Measurements from ENCODE around the gene TENM3. TPM values are rescaled to one million over a fixed set of nuclear protein-coding genes. Genes with fewer than 3 reads are reported as not detected.

TENM3 gene
- total and polyA plus RNA-seq, 4 donors: 0.05 to 5.5 (median 1.1) TPM; not detected in 1

DNA sequence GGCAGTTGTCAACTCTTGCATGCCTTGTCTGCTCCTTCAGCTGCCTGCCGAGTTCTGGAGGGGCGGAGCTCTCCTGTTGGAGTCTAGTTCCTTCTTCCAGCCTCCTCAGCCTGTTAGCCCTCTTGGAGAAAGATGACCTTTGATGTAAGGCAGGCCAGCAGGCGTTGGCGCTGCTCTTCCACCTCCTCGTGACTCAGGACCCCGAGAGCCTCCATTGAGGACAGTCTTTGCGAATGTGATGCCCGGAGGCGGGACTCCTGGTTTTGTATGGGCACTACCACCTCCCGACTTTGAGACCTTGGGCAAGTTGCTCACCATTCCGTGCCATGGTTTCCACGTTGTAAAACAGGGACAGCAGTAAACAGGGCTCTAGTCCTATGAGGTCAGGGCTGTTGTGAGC, 108.3 kb downstream of the TENM3 start:
- no peaks in the 10 kb centered on the region for H3K4me1 ChIP-seq (ENCODE audit: control insufficient read depth in 1 of 2, insufficient read depth in 2 of 2, low read length in 2 of 2)
- H3K4me3 ChIP-seq (ENCODE audit: low read length in 2 of 2): no peak overlapping the region
- H3K9me3 ChIP-seq (ENCODE audit: control insufficient read depth, low read length): no peaks in the 10 kb centered on the region
- no peak for DNase-seq
- H3K27ac ChIP-seq (ENCODE audit: low read depth in 1 of 2, low read length in 2 of 2): no peak overlapping the region
- intact Hi-C loops (cut with DNase I): no loop called here
- H3K27me3 ChIP-seq (ENCODE audit: control insufficient read depth in 1 of 2, insufficient read depth in 2 of 2, low read length in 1 of 2): peaks cover 0 to 4% of the 10 kb centered on the region in 2 donors
- 85 to 88% methylated on average over 12 of the region's 12 CpGs for WGBS, 2 donors
- ATAC-seq (ENCODE audit: low FRiP score): no peak
- H3K36me3 ChIP-seq (ENCODE audit: control insufficient read depth in 1 of 2, insufficient read depth in 2 of 2, low read length in 1 of 2): no peaks in the 10 kb centered on the region

DNA sequence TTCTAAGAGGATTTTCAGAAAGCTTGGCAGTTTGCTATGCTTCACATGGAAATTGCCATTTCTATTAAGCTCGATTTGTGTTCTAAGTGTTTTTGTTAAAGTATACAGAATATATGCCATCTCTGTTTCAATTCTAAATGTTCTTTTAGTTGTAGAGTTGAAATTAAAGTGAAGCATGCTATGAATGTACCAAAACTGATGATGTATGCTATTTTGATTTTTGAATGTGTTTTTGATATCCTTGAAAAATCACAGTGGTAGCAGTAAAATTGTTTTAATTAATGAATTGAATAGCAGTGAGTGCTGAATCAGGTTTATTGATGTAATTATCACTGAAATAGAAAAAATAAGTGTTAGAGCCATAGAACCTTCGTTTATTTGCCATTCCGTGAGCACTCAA, 110.9 kb downstream of the TENM3 start:
- Histone ChIP-seq H3K4me3 (ENCODE audit: low read length in 2 of 2) (no peak overlapping the region), H3K27ac (ENCODE audit: low read depth in 1 of 2, low read length in 2 of 2) (no peak overlapping the region), H3K9me3 (ENCODE audit: control insufficient read depth, low read length) (no peaks in the 10 kb centered on the region), H3K27me3 (ENCODE audit: control insufficient read depth in 1 of 2, insufficient read depth in 2 of 2, low read length in 1 of 2) (peaks cover 0 to 4% of the 10 kb centered on the region in 2 donors), H3K4me1 (ENCODE audit: control insufficient read depth in 1 of 2, insufficient read depth in 2 of 2, low read length in 2 of 2) (no peaks in the 10 kb centered on the region), H3K36me3 (ENCODE audit: control insufficient read depth in 1 of 2, insufficient read depth in 2 of 2, low read length in 1 of 2) (no peaks in the 10 kb centered on the region)
- 81 to 82% methylated on average over 3 of the region's 3 CpGs for WGBS, 2 donors
- DNase-seq: no peak
- intact Hi-C loops (cut with DNase I): no loop called here
- ATAC-seq (ENCODE audit: low FRiP score): no peak

DNA sequence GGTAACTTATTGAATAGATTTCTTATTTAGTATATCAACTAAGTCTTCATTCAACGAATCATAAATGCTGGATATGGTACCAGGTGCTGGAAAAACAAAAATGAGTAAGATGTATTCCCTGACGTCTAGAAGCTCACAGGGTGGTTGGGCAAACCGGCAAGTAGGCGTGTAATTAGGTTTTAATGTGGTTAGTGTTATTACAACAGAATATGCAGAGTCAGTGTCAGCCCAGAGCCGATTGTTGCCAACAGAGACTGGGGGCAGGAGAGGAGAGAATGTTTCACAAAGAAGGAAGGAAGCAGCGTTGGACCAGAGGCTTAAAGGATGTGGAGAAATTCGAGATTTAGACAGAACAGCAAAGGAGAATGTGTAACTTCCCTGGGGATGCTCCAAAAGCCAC, 111.7 kb downstream of the TENM3 start:
- no peak for ATAC-seq (ENCODE audit: low FRiP score)
- intact Hi-C loops (cut with DNase I): no loop called here
- WGBS, 2 donors: 29 to 34% methylated on average over 7 of the region's 7 CpGs

DNA sequence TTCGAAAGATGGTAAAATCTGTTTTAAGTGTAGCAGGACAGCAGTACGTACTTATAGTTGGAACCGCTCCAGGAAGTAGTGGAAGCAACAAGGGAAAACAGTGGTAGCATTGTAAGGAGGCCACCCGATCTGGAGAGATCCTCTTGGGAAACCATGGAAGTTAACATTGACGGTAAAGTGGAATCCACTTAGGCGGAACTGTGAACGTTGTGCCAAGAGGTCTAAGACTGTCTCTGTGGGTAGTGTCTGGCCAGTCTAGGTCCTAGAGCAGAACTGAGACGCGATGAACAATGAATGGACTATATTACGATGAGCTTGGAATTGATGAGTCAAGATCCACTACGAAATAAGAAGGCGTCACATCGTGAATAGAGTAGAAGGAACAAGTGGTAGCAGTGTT, 124.0 kb downstream of the TENM3 start:
- Histone ChIP-seq H3K4me1 (ENCODE audit: control insufficient read depth in 1 of 2, insufficient read depth in 2 of 2, low read length in 2 of 2) (no peaks in the 10 kb centered on the region), H3K27ac (ENCODE audit: low read depth in 1 of 2, low read length in 2 of 2) (no peak overlapping the region), H3K36me3 (ENCODE audit: control insufficient read depth in 1 of 2, insufficient read depth in 2 of 2, low read length in 1 of 2) (no peaks in the 10 kb centered on the region), H3K4me3 (ENCODE audit: low read length in 2 of 2) (no peak overlapping the region), H3K9me3 (ENCODE audit: control insufficient read depth, low read length) (no peaks in the 10 kb centered on the region), H3K27me3 (ENCODE audit: control insufficient read depth in 1 of 2, insufficient read depth in 2 of 2, low read length in 1 of 2) (no peaks in the 10 kb centered on the region)
- WGBS, 2 donors: 75 to 79% methylated on average over 13 of the region's 13 CpGs
- intact Hi-C loops (cut with DNase I): no loop called here
- ATAC-seq (ENCODE audit: low FRiP score) (no peak), DNase-seq (no peak)

More for the DNA sequence above, 111.7 kb downstream of the TENM3 start:
- Histone ChIP-seq H3K4me3 (ENCODE audit: low read length in 2 of 2) (no peak overlapping the region), H3K4me1 (ENCODE audit: control insufficient read depth in 1 of 2, insufficient read depth in 2 of 2, low read length in 2 of 2) (no peaks in the 10 kb centered on the region), H3K9me3 (ENCODE audit: control insufficient read depth, low read length) (no peaks in the 10 kb centered on the region), H3K27me3 (ENCODE audit: control insufficient read depth in 1 of 2, insufficient read depth in 2 of 2, low read length in 1 of 2) (peaks cover 0 to 4% of the 10 kb centered on the region in 2 donors), H3K27ac (ENCODE audit: low read depth in 1 of 2, low read length in 2 of 2) (no peak overlapping the region), H3K36me3 (ENCODE audit: control insufficient read depth in 1 of 2, insufficient read depth in 2 of 2, low read length in 1 of 2) (no peaks in the 10 kb centered on the region)
- no peak for DNase-seq

DNA sequence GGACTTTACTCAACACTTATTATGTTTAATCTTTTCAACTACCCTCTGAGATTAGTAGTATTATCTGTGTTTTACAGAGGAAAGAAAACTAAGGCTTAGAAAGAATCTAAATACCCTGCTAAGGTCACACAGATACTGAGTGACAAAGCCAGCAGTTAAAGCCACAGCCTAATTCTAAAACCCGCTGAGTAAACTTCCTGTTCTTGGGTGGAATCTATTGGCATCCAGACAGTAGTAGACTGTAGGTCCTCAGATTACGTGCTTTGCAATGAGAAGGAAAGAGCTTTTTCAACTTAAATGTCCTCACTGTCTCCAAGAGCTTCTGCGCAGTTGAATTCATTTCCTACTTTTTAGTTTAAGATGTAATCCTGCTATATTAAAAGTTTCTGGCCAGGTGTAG, 126.0 kb downstream of the TENM3 start:
- Histone ChIP-seq H3K36me3 (ENCODE audit: control insufficient read depth in 1 of 2, insufficient read depth in 2 of 2, low read length in 1 of 2) (no peaks in the 10 kb centered on the region), H3K27me3 (ENCODE audit: control insufficient read depth in 1 of 2, insufficient read depth in 2 of 2, low read length in 1 of 2) (no peaks in the 10 kb centered on the region), H3K9me3 (ENCODE audit: control insufficient read depth, low read length) (no peaks in the 10 kb centered on the region), H3K27ac (ENCODE audit: low read depth in 1 of 2, low read length in 2 of 2) (no peak overlapping the region), H3K4me3 (ENCODE audit: low read length in 2 of 2) (no peak overlapping the region), H3K4me1 (ENCODE audit: control insufficient read depth in 1 of 2, insufficient read depth in 2 of 2, low read length in 2 of 2) (no peaks in the 10 kb centered on the region)
- no peak for DNase-seq
- ATAC-seq (ENCODE audit: low FRiP score): no peak
- WGBS, 2 donors: 54% methylated on average over 3 of the region's 3 CpGs
- intact Hi-C loops (cut with DNase I): no loop called here

DNA sequence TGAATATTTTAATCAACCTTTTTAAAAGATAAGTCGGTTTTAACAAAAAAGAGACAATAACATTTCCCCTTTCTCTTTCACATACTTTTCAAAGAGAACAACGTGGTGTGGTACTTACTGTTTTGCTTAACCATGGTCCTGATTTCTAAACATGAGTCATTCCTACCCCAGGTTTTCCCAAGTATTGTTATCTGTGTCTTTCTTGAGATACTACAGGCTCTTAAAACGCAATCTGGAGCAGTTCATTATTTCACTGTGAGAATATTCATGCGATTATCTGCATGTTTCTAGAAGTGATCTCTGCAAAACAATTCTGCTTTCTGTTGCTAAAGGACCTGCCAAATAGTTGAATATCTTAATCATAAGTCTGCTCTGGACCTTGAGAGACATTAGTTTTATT, 127.3 kb downstream of the TENM3 start:
- Histone ChIP-seq H3K27ac (ENCODE audit: low read depth in 1 of 2, low read length in 2 of 2) (no peak overlapping the region), H3K4me1 (ENCODE audit: control insufficient read depth in 1 of 2, insufficient read depth in 2 of 2, low read length in 2 of 2) (no peaks in the 10 kb centered on the region), H3K4me3 (ENCODE audit: low read length in 2 of 2) (no peak overlapping the region), H3K27me3 (ENCODE audit: control insufficient read depth in 1 of 2, insufficient read depth in 2 of 2, low read length in 1 of 2) (no peaks in the 10 kb centered on the region), H3K9me3 (ENCODE audit: control insufficient read depth, low read length) (no peaks in the 10 kb centered on the region), H3K36me3 (ENCODE audit: control insufficient read depth in 1 of 2, insufficient read depth in 2 of 2, low read length in 1 of 2) (no peaks in the 10 kb centered on the region)
- ATAC-seq (ENCODE audit: low FRiP score) (no peak), DNase-seq (no peak)
- 45 to 54% methylated on average over 4 of the region's 4 CpGs for WGBS, 2 donors
- intact Hi-C loops (cut with DNase I): no loop called here

DNA sequence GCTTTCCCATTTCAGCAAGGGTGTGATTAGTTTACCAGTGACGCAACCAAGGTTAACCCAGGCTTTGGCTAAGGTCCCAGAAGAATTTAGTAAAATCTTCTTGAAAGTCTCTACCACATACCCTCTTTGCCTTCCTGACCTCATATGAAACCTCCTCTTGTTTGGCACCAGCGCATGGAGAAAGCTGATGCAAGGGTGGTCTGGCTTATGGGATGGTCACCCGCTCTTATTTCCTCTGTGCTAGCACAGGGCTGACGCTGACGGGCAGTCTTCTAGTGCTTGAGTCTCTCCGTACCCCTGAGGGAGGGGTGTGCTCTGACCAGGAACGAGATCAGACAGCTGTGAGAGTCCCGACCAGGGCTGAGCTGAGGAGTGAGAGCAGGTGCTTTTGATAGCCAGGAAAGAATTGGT, 137.6 kb downstream of the TENM3 start:
- H3K4me3 ChIP-seq (ENCODE audit: low read length in 2 of 2): no peak overlapping the region
- H3K27me3 ChIP-seq (ENCODE audit: control insufficient read depth in 1 of 2, insufficient read depth in 2 of 2, low read length in 1 of 2): no peaks in the 10 kb centered on the region
- intact Hi-C loops (cut with DNase I): no loop called here
- DNase-seq (no peak), ATAC-seq (ENCODE audit: low FRiP score) (no peak)
- no peaks in the 10 kb centered on the region for H3K36me3 ChIP-seq (ENCODE audit: control insufficient read depth in 1 of 2, insufficient read depth in 2 of 2, low read length in 1 of 2)
- no peak overlapping the region for H3K27ac ChIP-seq (ENCODE audit: low read depth in 1 of 2, low read length in 2 of 2)
- 78 to 87% methylated on average over 8 of the region's 8 CpGs for WGBS, 2 donors
- H3K9me3 ChIP-seq (ENCODE audit: control insufficient read depth, low read length): no peaks in the 10 kb centered on the region
- no peaks in the 10 kb centered on the region for H3K4me1 ChIP-seq (ENCODE audit: control insufficient read depth in 1 of 2, insufficient read depth in 2 of 2, low read length in 2 of 2)

DNA sequence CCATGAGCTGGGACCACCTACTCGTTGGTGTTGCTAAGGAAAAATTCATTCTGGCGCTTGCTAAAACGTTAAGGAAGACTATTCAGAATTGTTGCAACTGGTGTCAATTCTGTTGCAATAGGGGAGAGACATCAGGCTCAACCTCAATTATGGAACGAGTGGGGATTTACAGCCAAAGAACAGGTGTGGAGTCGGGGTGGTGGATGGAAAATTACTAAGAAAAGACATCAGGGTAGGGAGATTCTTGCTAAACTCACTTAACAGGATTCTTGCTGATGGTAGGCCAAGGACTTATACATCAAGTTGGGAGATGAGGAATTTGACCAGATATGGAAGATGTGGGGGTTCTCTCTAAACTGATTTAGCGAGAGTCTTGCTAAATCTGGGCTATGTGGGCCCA, 139.7 kb downstream of the TENM3 start:
- Histone ChIP-seq H3K9me3 (ENCODE audit: control insufficient read depth, low read length) (no peaks in the 10 kb centered on the region), H3K27ac (ENCODE audit: low read depth in 1 of 2, low read length in 2 of 2) (no peak overlapping the region), H3K4me3 (ENCODE audit: low read length in 2 of 2) (no peak overlapping the region), H3K27me3 (ENCODE audit: control insufficient read depth in 1 of 2, insufficient read depth in 2 of 2, low read length in 1 of 2) (no peaks in the 10 kb centered on the region), H3K36me3 (ENCODE audit: control insufficient read depth in 1 of 2, insufficient read depth in 2 of 2, low read length in 1 of 2) (no peaks in the 10 kb centered on the region), H3K4me1 (ENCODE audit: control insufficient read depth in 1 of 2, insufficient read depth in 2 of 2, low read length in 2 of 2) (no peaks in the 10 kb centered on the region)
- intact Hi-C loops (cut with DNase I): no loop called here
- WGBS, 2 donors: 79% methylated on average over 6 of the region's 6 CpGs
- ATAC-seq (ENCODE audit: low FRiP score) (no peak), DNase-seq (no peak)

DNA sequence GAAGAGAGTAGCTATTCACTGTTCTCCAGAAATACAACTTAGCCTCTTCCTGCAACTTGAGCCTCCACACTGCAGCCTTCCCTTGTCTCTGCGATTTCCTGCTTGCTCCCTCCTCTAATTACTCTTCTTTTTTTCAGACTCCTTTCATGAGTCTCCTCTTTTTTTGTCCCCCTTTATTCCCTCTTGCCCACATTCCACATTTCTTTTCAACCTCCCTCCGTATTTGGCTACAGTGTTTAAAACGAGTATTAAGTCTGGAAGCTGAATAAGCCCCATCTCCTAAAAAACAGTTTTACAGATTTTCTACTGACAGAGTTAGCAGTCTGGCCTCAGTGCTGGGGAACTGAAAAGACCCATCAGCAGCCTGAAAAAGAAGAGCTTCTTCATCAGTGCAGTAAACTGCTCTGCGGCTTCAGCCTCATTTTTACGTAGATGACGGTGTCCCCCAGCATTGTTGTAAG, 141.5 kb downstream of the TENM3 start:
- Histone ChIP-seq H3K27ac (ENCODE audit: low read depth in 1 of 2, low read length in 2 of 2) (no peak overlapping the region), H3K4me3 (ENCODE audit: low read length in 2 of 2) (no peak overlapping the region), H3K36me3 (ENCODE audit: control insufficient read depth in 1 of 2, insufficient read depth in 2 of 2, low read length in 1 of 2) (no peaks in the 10 kb centered on the region), H3K4me1 (ENCODE audit: control insufficient read depth in 1 of 2, insufficient read depth in 2 of 2, low read length in 2 of 2) (no peaks in the 10 kb centered on the region), H3K9me3 (ENCODE audit: control insufficient read depth, low read length) (no peaks in the 10 kb centered on the region), H3K27me3 (ENCODE audit: control insufficient read depth in 1 of 2, insufficient read depth in 2 of 2, low read length in 1 of 2) (no peaks in the 10 kb centered on the region)
- no peak for DNase-seq
- ATAC-seq (ENCODE audit: low FRiP score): no peak
- WGBS, 2 donors: 25 to 41% methylated on average over 6 of the region's 6 CpGs
- intact Hi-C loops (cut with DNase I): no loop called here

All from aorta (tissue), 5 donors.